NCI-H2171 (cell line): Measurements from ENCODE around the gene ZDHHC19.
"Not testable (repeated sequence)": the region's sequence is repeated elsewhere in the genome, so short reads cannot be mapped to it uniquely, and the experiment has no call there.

Experiments used
- DNase-seq: peaks from one replicate; lab custom pipeline; 2025; lab: John Stamatoyannopoulos, UW

The ZDHHC19 gene, protein sequence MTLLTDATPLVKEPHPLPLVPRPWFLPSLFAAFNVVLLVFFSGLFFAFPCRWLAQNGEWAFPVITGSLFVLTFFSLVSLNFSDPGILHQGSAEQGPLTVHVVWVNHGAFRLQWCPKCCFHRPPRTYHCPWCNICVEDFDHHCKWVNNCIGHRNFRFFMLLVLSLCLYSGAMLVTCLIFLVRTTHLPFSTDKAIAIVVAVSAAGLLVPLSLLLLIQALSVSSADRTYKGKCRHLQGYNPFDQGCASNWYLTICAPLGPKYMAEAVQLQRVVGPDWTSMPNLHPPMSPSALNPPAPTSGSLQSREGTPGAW

GRCh38 chr3:196210673-196211556, at the start of gene ZDHHC19:
Gene ZDHHC19 (minus strand): TSS chr3:196211400. CDS start chr3:196211315, 85 bp downstream.
- DNase-seq: no peak

- no peak for DNase-seq
Measured at GRCh38 chr3:196260784-196261183, 49.6 kb upstream of the ZDHHC19 start.

DNA sequence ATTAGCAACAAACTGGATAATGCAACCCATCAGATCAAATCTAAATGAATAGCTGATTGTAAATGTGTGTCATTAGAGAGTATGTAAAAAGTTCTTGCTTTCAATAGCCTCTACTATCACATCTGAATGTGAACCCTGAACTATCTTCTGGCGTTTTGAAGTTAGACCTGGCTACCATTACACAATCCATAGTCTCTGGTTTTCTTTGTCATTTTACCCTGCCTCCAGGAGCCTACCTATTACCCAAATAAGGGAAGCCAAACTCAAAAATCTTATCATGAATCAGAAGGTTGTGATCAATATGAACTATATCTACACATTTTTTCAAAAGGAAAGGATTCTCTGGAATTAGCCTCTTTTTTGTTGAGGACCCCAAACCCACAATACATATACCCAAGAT, 44.6 kb upstream of the ZDHHC19 start:
- no peak for DNase-seq

DNA sequence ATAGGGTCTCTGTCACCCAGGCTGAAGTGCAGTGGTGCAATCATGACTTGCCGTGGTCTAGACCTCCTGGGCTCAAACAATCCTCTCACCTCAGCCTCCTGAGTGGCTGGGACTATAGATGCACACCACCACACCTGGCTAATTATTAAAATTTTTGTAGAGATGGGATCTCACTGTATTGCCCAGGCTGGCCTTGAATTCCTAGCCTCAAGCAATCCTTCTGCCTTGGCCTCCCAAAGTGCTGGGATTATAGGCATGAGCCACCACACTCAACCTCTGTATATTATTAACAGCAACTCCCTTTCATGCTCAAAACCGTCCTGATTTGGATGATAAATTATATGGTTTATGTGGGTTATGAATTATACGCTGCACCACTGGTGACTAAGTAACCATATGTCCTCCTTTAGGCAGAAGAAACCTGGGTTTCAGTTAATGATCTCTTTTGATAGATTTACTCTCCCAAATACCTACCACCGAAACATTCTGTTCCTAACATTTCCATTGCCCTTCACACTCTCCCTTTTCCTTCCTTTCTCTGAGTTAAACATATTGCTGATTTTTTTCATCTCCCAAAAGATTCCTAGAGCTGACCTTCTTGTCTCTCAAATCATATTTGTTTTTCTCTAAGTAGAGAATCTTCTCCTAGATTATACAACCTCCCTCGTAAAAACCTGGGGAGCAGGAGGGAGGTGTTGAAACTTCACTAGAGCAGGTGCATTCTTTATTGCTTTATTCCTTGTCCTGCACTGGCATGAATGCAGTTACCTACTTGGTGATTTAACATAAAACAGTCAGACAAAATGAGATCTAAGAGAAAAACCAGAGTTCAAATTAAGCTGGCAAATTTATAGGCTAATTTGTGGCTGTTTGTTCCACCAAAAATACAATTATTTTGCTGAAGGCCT, 43.4 kb upstream of the ZDHHC19 start:
- DNase-seq: no peak

- DNase-seq: no peak
Measured at GRCh38 chr3:196251918-196252317, 40.7 kb upstream of the ZDHHC19 start.

DNA sequence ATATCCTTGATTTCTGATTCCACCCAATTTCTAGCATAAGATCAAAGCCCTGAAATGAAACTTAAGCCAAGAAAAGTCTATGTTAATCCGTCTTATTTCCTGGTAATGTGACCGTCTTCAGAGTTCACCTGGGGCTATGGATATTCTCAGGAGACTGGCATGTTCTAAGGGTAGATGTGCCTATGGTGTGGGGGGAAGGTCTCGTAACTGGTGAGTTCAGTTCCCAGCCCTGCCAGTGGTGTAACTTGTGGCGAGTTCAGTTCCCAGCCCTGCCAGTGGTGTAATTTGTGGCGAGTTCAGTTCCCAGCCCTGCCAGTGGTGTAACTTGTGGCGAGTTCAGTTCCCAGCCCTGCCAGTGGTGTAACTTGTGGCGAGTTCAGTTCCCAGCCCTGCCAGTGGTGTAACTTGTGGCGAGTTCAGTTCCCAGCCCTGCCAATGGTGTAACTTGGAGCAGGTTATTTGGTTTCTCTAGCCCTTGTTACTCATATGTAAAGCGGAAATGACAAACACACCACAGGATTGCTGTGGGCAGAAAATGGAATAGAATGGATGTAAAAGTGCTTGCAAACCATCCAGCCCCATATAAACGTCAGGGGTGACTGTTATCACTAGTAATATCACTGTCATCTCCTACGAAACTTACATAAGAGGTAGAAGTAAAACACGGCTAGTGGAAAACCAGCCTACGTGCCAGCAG, 35.6 kb upstream of the ZDHHC19 start:
- DNase-seq: no peak

- not testable (repeated sequence) for DNase-seq
Measured at GRCh38 chr3:196244166-196244565, 33.0 kb upstream of the ZDHHC19 start.

DNA sequence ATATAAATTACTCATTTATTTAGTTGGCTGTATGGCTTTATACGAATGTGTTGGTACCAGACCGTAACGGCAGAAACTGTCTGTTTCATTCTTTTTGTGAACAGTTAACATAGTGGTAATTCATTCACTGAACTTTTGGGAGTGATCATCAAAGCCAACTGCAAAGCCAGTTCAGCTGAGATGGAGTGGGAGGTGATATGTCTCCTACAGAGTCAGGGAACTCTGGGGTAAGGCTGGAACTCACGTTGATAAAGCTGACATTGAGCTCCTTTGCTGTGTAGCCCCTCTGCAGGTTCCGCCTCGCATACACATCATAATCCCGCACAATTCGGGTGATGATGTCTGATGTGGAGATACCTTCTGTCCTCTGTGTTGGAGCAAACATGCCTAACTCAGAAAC, 30.5 kb upstream of the ZDHHC19 start:
- no peak for DNase-seq

DNA sequence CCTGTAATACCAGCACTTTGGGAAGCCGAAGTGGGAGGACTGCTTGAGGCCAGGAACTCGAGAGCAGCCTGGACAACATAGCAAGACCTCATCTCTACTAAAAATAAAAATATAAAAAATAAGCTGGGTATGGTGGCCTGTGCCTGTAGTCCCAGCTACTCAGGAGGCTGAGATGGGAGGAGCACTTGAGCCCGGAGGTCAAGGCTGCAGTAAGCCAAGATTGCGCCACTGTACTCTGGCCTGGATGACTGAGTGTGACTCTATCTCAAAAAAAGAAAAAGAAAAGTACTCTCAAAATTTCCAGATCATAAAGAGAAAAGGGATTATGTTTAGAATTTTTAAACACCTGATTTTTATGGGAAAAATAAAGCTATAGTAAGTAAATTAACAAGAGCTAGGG, 29.2 kb upstream of the ZDHHC19 start:
- DNase-seq: no peak

GRCh38 chr3:196238612-196239560, 27.7 kb upstream of the ZDHHC19 start:
- no peak for DNase-seq

DNA sequence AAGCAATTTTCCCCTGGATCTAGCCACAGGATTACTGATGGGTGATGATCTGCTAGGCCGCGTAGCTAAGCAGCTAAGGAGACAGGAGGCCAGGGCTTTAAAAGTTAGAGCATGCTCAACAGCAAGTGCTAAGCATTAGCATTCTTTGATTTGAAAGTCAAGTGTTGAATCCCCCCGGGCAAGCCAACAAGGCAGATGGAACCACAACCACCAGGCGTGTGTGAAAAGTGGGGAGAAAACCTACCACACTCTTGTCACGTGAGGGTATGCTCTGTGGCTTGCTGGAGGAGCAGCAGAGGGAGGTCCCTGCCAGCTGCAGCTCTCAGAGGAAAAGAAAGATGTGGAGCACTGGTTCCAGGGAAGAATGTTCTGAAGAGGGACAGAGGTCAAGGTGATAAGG, 26.0 kb upstream of the ZDHHC19 start:
- no peak for DNase-seq

- DNase-seq: no peak
Measured at GRCh38 chr3:196236223-196236622, 25.0 kb upstream of the ZDHHC19 start.

- DNase-seq: no peak
Measured at GRCh38 chr3:196235452-196236122, 24.4 kb upstream of the ZDHHC19 start.

DNA sequence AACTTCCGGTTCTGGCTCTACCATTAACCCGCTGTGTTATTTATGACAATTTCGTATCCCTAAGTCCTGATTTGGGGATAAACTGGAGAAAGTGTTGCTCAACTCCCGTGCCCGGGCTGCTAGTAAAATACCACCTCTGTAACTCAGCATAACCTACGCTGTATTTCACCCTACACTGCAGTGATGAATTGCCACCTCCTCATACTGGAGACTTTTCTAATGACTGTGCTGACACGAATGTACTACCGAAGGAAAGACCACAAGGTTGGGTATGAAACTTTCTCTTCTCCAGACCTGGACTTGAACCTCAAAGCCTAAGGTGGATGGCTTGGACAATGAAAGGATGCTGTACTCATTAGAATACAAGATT, 21.7 kb upstream of the ZDHHC19 start:
- DNase-seq: no peak

DNA sequence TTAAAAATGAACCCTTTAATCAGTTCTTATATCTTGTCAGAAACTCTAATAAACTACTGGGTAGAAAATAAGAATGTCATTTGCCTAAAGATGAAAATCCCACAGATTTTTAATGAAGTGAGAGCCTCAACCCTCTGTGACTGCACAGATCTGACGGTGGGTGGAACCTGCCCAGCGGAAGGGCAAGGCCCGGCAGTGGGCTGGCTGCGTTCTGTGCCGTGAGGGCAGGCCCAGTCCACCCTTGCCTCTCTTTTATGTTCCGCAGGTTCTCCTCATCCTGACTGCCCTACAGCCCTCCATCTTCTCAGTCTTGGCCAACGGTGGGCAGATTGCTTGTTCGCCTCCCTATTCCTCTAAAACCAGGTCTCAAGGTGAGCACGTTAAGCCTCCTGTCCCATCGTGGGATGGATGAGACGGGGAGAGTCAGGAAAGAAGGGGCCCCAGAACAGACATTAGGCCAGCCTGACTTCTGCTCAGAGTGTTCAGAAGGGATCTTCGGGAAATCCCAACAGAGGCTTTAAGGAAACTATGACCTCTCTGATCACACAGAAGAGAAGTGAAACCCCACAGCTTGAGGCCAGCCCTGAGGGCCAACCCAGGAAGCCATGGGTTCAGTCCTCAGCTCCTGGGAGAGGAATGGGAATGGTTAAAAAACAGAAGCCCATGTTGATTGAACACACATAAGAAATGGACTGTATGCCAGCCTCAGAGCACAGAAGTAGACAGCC, 21.1 kb upstream of the ZDHHC19 start:
- DNase-seq: no peak

GRCh38 chr3:196227629-196228493, 16.7 kb upstream of the ZDHHC19 start:
- DNase-seq: no peak

GRCh38 chr3:196227121-196227561, 15.9 kb upstream of the ZDHHC19 start:
- DNase-seq: no peak

DNA sequence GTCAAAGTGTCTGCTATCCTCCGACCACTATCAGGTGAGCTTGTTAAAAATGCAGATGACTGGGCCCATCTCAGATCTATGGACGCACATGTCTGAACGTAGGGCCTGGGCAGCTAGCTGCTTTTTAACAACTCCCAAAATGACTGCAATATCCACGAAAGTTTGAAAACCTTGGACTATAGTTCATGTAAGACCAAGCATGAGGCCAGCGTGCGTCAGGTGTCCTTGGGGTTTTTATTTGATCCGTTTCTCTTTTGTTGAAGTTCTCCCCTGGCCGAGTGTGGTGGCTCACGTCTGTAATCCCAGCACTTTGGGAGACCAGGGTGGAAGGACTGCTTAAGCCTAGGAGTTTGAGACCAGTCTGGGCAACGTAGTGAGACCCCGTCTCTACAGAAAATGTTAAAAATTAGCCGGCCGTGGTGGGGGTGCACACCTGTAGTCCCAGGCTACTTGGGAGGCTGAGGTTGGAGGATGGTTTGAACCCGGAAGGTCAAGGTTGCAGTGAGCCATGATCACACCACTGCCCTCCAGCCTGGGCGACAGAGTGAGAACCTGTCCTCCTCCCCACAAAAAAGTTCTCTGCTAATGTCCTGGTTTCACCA, 14.7 kb upstream of the ZDHHC19 start:
- no peak for DNase-seq
